ENCODE data around the gene WNK1.
A peak's percentile ranks its signal among the peaks of the same experiment; 100 is the strongest.

The WNK1 gene

DNA sequence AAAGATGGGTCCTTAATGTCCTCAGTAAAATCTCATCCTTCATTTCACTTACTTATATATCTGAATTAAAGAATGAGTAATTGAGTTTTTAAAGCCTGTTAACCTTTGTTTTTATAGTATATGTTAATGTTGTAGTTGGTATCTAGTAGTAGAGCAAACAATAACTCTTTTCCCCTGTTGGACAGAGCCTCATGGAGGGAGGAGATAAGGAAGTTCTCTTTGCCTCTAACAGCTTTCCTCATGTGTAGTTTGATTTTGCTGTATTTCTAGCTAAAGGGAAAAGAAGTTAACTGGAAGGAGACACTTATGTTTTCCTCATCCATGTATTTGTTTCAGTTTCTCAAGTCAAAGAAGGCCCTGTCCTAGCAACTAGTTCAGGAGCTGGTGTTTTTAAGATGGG lies 141.8 kb downstream of the WNK1 start:
- POLR2A ChIA-PET, result no interaction called here
- CTCF ChIA-PET, result interaction anchor here (0.6 kb wide), 1 partner anchor 119 kb away, joined by 5 read pairs; no protein-coding TSS in a partner anchor
- no peaks in the 10 kb centered on the region for H3K4me1 ChIP-seq (ENCODE audit: control insufficient read depth, insufficient read depth, low read length)
- H3K27ac ChIP-seq (ENCODE audit: extremely low read depth, low read depth, low read length), result no peak overlapping the region
- peaks cover 79 to 83% of the 10 kb centered on the region in 2 experiments for H3K36me3 ChIP-seq (ENCODE audit: control insufficient read depth in 2 of 2, insufficient read depth in 1 of 2, low read length in 2 of 2)
- no peak overlapping the region for H3K4me3 ChIP-seq (ENCODE audit: low read depth, low read length)
- no peaks in the 10 kb centered on the region for H3K9me3 ChIP-seq (ENCODE audit: control insufficient read depth, insufficient read depth, low read depth, low read length)
- TF ChIP-seq ZNF391 (tag by site-specific recombination; IDR thresholded peaks at IDR 0.05; ENCODE audit: borderline replicate concordance, low read depth), result no peak
- peak; percentile 45; the same call in 1 of the 2 replicates for TF ChIP-seq ZNF664 (tag by site-specific recombination; IDR thresholded peaks at IDR 0.05)
- no peak for TF ChIP-seq ZBTB21 (tag by site-specific recombination; IDR thresholded peaks at IDR 0.05)
- no peak for TF ChIP-seq ZNF791 (tag by site-specific recombination; IDR thresholded peaks at IDR 0.05)
- TF ChIP-seq REST (tag by site-specific recombination; IDR thresholded peaks at IDR 0.05), result no peak
- TF ChIP-seq ZNF707 (tag by site-specific recombination; IDR thresholded peaks at IDR 0.05), result no peak
- TF ChIP-seq ZNF211 (tag by site-specific recombination; IDR thresholded peaks at IDR 0.05; ENCODE audit: low read depth), result no peak
- no peak for TF ChIP-seq GFI1B (tag by site-specific recombination; IDR thresholded peaks at IDR 0.05)

DNA sequence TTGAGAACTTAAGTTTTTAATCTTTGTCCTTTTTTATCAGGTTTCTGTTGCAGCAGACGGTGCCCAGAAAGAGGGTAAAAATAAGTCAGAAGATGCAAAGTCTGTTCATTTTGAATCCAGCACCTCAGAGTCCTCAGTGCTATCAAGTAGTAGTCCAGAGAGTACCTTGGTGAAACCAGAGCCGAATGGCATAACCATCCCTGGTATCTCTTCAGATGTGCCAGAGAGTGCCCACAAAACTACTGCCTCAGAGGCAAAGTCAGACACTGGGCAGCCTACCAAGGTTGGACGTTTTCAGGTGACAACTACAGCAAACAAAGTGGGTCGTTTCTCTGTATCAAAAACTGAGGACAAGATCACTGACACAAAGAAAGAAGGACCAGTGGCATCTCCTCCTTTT lies 143.7 kb downstream of the WNK1 start:
- H3K9me3 ChIP-seq (ENCODE audit: control insufficient read depth, insufficient read depth, low read depth, low read length), result no peaks in the 10 kb centered on the region
- no peak overlapping the region for H3K27ac ChIP-seq (ENCODE audit: extremely low read depth, low read depth, low read length)
- POLR2A ChIA-PET, result no interaction called here
- H3K4me3 ChIP-seq (ENCODE audit: low read depth, low read length), result no peak overlapping the region
- peaks cover 77 to 86% of the 10 kb centered on the region in 2 experiments for H3K36me3 ChIP-seq (ENCODE audit: control insufficient read depth in 2 of 2, insufficient read depth in 1 of 2, low read length in 2 of 2)
- no peaks in the 10 kb centered on the region for H3K4me1 ChIP-seq (ENCODE audit: control insufficient read depth, insufficient read depth, low read length)
- TF ChIP-seq, protein P1, sequence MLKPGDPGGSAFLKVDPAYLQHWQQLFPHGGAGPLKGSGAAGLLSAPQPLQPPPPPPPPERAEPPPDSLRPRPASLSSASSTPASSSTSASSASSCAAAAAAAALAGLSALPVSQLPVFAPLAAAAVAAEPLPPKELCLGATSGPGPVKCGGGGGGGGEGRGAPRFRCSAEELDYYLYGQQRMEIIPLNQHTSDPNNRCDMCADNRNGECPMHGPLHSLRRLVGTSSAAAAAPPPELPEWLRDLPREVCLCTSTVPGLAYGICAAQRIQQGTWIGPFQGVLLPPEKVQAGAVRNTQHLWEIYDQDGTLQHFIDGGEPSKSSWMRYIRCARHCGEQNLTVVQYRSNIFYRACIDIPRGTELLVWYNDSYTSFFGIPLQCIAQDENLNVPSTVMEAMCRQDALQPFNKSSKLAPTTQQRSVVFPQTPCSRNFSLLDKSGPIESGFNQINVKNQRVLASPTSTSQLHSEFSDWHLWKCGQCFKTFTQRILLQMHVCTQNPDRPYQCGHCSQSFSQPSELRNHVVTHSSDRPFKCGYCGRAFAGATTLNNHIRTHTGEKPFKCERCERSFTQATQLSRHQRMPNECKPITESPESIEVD (tag by site-specific recombination; IDR thresholded peaks at IDR 0.05), result no peak
- TF ChIP-seq ZNF792 (tag by site-specific recombination; IDR thresholded peaks at IDR 0.05) (no peak), SP7 (tag by site-specific recombination; IDR thresholded peaks at IDR 0.05) (no peak), ZNF324 (tag by site-specific recombination; IDR thresholded peaks at IDR 0.05) (no peak)
- CTCF ChIA-PET, result no interaction called here

DNA sequence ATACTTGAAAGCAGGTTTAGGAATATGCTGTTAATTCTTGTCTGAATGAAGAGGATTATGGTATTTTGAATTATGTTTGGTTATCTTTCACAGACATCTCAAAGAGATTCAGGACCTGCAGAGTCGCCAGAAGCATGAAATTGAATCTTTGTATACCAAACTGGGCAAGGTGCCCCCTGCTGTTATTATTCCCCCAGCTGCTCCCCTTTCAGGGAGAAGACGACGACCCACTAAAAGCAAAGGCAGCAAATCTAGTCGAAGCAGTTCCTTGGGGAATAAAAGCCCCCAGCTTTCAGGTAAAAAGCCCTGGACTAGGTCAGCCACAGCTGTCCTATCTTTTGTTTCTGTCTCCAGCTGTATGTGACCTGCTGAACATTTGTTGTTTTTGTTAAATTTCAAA lies 145.0 kb downstream of the WNK1 start:
- Histone ChIP-seq H3K4me1 (ENCODE audit: control insufficient read depth, insufficient read depth, low read length) (no peaks in the 10 kb centered on the region), H3K9me3 (ENCODE audit: control insufficient read depth, insufficient read depth, low read depth, low read length) (no peaks in the 10 kb centered on the region), H3K27ac (ENCODE audit: extremely low read depth, low read depth, low read length) (no peak overlapping the region), H3K36me3 (ENCODE audit: control insufficient read depth in 2 of 2, insufficient read depth in 1 of 2, low read length in 2 of 2) (peaks cover 77 to 89% of the 10 kb centered on the region in 2 experiments), H3K4me3 (ENCODE audit: low read depth, low read length) (no peak overlapping the region)
- ChIA-PET CTCF (interaction anchor here (1.2 kb wide), 1 partner anchor 81 kb away, joined by 4 read pairs; no protein-coding TSS in a partner anchor), POLR2A (no interaction called here)
- TF ChIP-seq ZNF473 (tag by site-specific recombination; IDR thresholded peaks at IDR 0.05) (no peak), SP3 (tag by site-specific recombination; IDR thresholded peaks at IDR 0.05) (no peak), ZNF670 (tag by site-specific recombination; IDR thresholded peaks at IDR 0.05; ENCODE audit: low read depth) (no peak), ZFHX2 (tag by site-specific recombination; conservative IDR thresholded peaks at IDR 0.05) (no peak), ZNF175 (tag by site-specific recombination; IDR thresholded peaks at IDR 0.05) (no peak), ZNF501 (tag by site-specific recombination; IDR thresholded peaks at IDR 0.05) (no peak), ZNF24 (tag by site-specific recombination; IDR thresholded peaks at IDR 0.05) (no peak), SCRT1 (tag by site-specific recombination; IDR thresholded peaks at IDR 0.05; ENCODE audit: borderline replicate concordance) (no peak)
- TF ChIP-seq, protein P2, sequence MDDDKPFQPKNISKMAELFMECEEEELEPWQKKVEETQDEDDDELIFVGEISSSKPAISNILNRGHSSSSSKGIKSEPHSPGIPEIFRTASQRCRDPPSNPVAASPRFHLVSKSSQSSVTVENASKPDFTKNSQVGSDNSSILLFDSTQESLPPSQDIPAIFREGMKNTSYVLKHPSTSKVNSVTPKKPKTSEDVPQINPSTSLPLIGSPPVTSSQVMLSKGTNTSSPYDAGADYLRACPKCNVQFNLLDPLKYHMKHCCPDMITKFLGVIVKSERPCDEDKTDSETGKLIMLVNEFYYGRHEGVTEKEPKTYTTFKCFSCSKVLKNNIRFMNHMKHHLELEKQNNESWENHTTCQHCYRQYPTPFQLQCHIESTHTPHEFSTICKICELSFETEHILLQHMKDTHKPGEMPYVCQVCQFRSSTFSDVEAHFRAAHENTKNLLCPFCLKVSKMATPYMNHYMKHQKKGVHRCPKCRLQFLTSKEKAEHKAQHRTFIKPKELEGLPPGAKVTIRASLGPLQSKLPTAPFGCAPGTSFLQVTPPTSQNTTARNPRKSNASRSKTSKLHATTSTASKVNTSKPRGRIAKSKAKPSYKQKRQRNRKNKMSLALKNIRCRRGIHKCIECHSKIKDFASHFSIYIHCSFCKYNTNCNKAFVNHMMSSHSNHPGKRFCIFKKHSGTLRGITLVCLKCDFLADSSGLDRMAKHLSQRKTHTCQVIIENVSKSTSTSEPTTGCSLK (tag by site-specific recombination; IDR thresholded peaks at IDR 0.05), result no peak
- TF ChIP-seq, protein P3, sequence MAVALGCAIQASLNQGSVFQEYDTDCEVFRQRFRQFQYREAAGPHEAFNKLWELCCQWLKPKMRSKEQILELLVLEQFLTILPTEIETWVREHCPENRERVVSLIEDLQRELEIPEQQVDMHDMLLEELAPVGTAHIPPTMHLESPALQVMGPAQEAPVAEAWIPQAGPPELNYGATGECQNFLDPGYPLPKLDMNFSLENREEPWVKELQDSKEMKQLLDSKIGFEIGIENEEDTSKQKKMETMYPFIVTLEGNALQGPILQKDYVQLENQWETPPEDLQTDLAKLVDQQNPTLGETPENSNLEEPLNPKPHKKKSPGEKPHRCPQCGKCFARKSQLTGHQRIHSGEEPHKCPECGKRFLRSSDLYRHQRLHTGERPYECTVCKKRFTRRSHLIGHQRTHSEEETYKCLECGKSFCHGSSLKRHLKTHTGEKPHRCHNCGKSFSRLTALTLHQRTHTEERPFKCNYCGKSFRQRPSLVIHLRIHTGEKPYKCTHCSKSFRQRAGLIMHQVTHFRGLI (tag by site-specific recombination; IDR thresholded peaks at IDR 0.05), result no peak
- TF ChIP-seq, protein P4, sequence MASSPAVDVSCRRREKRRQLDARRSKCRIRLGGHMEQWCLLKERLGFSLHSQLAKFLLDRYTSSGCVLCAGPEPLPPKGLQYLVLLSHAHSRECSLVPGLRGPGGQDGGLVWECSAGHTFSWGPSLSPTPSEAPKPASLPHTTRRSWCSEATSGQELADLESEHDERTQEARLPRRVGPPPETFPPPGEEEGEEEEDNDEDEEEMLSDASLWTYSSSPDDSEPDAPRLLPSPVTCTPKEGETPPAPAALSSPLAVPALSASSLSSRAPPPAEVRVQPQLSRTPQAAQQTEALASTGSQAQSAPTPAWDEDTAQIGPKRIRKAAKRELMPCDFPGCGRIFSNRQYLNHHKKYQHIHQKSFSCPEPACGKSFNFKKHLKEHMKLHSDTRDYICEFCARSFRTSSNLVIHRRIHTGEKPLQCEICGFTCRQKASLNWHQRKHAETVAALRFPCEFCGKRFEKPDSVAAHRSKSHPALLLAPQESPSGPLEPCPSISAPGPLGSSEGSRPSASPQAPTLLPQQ (tag by site-specific recombination; IDR thresholded peaks at IDR 0.05), result no peak

Measured in HEK293 (cell line).